Measurements from ENCODE around the gene GLB1L2.

GLB1L2 gene

DNA sequence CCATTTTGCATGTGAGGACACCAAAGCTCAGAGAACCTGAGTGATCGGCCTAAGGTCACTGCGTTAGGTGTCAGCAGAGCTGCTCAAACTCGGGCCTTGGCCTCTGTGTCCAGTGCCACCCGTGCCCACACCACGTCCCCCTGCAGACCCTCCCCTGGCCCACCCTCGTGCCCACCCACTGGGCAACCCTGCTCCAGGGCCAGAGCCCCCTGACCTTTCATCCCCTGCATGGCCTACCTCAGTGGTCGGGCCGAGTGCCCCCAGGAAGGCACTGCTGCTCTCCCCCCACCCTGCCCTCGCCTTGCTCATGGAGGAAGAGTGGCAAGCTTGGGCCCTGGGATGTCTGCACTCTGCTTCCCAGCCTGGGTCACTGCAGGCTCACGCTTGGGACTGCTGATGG, 62.5 kb downstream of the GLB1L2 start:
- no peak overlapping the region for H3K27ac Mint-ChIP-seq
- H3K36me3 Mint-ChIP-seq = no peaks in the 10 kb centered on the region
- H3K4me1 Mint-ChIP-seq = no peaks in the 10 kb centered on the region
- no peaks in the 10 kb centered on the region for H3K9me3 Mint-ChIP-seq
- H3K4me3 Mint-ChIP-seq = no peak overlapping the region
- H3K27me3 Mint-ChIP-seq = peaks cover 3% of the 10 kb centered on the region

DNA sequence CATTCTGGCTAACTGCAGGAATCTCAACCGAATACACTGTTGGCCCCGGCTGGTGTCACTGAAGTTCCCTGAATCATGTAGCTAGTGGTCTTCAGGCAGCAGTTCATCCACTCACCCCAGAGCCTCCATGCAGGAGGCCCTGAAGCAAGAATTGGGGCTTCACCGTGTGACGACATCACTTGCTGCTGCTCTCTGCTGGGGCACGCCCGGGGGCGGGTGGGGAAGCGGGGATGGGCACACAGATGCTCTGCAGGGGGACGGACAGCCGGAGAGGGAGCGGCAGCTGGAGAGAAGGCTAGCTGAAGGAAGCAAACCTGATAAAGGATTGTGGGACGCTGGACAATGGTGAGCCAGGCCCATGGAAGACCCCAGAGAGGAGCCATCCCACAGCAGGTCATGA, 63.2 kb downstream of the GLB1L2 start:
- H3K27ac Mint-ChIP-seq = no peak overlapping the region
- no peaks in the 10 kb centered on the region for H3K36me3 Mint-ChIP-seq
- peaks cover 3% of the 10 kb centered on the region for H3K27me3 Mint-ChIP-seq
- H3K9me3 Mint-ChIP-seq = no peaks in the 10 kb centered on the region
- no peaks in the 10 kb centered on the region for H3K4me1 Mint-ChIP-seq
- H3K4me3 Mint-ChIP-seq = no peak overlapping the region

DNA sequence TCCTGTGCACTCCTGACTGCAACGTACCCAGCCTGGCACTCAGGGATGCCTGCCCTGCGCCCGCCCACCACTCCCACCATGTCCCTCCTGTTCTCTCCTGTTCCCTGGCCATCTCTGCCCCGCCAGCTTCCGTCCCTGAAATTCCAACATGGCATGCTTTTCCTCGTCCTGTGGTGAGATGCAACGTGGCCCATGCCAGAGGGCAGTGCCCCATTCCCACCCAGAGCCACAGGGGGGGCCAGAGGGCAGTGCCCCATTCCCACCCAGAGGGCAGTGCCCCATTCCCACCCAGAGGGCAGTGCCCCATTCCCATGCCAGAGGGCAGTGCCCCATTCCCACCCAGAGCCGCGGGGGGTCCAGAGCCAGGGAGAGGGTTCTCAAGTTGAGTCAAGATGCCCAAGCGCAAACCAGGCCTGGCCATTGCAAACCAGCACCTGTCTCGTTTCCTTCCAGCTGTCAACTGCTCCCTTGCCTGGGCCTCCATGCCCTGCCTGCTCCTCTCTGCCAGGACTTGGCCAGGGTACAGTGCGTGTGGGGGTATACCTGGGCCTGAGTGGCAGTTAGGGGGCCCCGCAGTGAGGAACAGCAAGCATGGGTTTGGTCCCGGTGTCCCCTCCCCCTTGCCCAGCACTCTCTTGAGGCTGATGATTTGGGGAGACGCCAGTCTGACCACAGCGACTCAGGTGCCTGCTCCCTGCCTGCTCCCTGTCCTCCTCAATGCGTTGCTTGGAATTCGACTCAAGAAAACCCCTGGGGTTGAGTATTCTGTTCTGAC, 65.7 kb downstream of the GLB1L2 start:
- Mint-ChIP-seq H3K27ac (peak overlapping the region; percentile 52), H3K4me1 (no peaks in the 10 kb centered on the region), H3K9me3 (no peaks in the 10 kb centered on the region), H3K4me3 (no peak overlapping the region), H3K27me3 (peaks cover 10% of the 10 kb centered on the region), H3K36me3 (no peaks in the 10 kb centered on the region)

DNA sequence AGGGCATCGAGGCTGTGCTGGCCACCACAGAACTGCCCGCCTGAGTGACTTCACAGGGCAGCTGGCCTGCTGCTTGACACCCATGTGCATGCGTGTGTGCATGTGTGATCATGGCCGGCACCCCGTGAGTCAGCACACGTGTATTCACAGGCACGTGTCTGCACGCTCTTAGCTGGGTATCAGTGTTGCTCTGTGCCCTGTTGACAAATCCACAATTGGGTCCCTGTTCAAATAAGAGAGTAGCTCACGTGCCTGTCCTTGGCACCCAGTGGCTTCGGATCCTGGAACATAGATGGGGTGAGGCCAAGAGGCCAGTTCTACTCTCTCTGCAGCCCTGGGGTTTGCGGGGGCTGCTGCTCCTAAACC, 66.3 kb downstream of the GLB1L2 start:
- H3K4me1 Mint-ChIP-seq = no peaks in the 10 kb centered on the region
- no peak overlapping the region for H3K27ac Mint-ChIP-seq
- peaks cover 10% of the 10 kb centered on the region for H3K27me3 Mint-ChIP-seq
- H3K36me3 Mint-ChIP-seq = no peaks in the 10 kb centered on the region
- no peaks in the 10 kb centered on the region for H3K9me3 Mint-ChIP-seq
- H3K4me3 Mint-ChIP-seq = no peak overlapping the region

DNA sequence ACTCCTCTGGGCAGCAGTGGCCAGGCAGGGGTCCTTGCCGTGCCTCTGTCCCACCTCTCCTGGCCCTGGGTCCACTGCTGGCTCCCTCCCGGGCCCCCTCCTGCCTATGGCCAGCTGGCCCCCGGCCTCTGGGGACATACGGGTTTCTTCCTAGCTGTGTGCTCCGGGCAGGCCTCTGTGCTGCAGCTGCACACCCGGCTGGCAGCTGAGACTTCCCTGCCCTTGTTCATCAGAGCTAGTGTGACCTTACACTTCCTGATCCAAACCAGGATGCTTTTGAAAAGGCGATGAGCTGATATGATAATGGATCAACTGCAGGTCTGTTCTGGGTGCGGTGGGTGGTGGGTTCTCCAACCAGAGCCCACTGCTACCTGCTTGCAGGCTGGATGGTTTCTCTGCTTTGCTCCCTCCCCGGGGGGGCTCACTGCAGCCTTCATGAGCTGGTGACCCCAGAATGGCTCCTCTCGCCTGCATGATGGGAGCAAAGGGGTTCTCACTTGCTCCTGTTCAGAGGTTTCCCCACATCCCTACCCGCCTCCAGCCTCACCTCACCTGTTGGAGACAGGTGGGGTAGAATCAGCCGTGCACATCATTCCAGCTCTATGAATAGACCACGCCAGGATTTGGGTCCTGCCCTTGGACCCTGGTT, 67.0 kb downstream of the GLB1L2 start:
- no peak overlapping the region for H3K4me3 Mint-ChIP-seq
- H3K27ac Mint-ChIP-seq = no peak overlapping the region
- H3K36me3 Mint-ChIP-seq = no peaks in the 10 kb centered on the region
- H3K27me3 Mint-ChIP-seq = peaks cover 10% of the 10 kb centered on the region
- no peaks in the 10 kb centered on the region for H3K4me1 Mint-ChIP-seq
- H3K9me3 Mint-ChIP-seq = no peaks in the 10 kb centered on the region

DNA sequence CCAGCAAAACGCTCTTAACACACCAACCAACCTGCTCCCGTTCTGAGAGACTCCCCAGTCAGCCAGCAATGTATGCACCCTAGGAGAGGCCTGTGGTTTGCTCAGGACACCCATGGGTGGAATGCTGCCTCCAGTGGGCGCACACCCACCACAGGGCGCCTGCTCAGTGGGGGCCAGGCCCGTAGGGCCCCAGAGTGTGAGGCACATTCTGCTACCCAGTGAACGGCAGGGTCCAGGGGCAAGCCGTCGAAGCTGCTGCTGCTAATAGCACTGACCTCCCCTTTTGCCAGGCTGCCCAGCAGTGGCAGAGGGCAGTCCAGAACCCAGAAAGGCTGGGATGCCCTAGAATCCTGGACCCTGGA, 67.5 kb downstream of the GLB1L2 start:
- Mint-ChIP-seq H3K27ac (no peak overlapping the region), H3K4me3 (no peak overlapping the region), H3K27me3 (peaks cover 13% of the 10 kb centered on the region), H3K36me3 (no peaks in the 10 kb centered on the region), H3K4me1 (no peaks in the 10 kb centered on the region), H3K9me3 (no peaks in the 10 kb centered on the region)

DNA sequence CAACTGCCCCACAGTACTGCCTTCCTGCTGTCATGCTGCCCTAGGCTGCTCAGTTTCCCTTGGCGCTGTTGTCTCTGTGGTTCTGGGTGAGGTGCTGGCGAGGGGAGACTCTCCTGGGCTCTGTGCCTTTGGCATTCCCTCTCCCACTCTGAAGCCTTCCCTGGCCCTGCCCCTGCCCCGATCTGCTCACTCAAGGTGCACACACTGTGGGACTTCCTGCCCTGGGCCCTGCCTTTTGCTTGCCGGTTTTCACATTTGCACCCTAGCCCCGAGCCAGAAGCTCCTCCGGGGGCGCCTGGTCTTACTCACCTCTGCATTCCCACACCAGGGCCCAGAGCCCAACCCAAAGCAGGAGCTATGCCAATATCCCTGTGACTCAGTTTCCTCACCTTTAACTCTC, 68.2 kb downstream of the GLB1L2 start:
- H3K36me3 Mint-ChIP-seq = no peaks in the 10 kb centered on the region
- H3K4me1 Mint-ChIP-seq = no peaks in the 10 kb centered on the region
- H3K9me3 Mint-ChIP-seq = no peaks in the 10 kb centered on the region
- no peak overlapping the region for H3K27ac Mint-ChIP-seq
- peaks cover 15% of the 10 kb centered on the region for H3K27me3 Mint-ChIP-seq
- no peak overlapping the region for H3K4me3 Mint-ChIP-seq

DNA sequence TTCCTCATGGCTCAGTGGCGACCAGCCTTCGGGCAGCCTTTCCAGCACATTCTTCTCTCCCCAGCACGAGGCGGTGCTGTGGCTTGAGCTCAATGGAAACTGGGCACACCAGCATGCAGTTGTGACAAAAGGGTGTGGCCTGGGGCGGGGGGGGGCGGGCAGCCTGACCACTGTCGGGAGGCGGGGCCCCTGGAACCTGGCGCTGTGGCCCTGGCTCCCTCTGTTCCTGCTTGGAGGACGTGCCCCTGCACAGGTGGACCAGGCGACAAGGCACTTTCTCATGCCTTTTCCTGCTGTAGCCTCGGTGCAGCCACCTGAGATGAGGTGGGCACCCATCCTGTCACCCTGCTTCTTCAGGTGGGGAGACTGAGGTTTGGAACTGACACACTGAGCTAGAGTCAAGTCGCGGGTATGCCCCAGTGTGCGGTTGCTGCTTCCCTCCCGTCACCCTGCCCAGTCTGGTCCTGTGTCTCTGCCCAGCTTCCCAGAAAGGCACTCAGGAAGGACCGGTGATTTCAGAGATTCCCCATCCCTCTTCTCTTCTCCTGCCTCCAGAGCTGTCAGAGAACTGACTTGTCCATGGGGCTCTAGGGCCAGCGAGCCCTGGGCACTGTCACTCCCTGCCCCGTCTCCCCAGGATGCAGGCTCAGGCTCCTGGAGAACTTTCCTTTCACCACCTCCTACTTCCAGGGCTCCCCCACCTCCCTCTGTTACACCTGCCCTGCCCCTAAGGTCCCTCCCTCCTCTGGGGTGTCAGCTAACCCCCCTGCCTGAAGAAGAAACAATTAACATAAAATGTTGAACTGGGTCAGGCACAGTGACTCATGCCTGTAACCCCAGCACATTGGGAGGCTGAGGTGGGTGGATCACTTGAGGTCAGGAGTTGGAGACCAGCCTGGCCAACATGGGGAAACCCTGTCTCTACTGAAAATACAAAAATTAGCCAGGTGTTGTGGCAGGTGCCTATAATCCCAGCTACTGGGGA, 70.3 kb downstream of the GLB1L2 start:
- H3K27me3 Mint-ChIP-seq = peaks cover 18% of the 10 kb centered on the region
- no peak overlapping the region for H3K27ac Mint-ChIP-seq
- no peaks in the 10 kb centered on the region for H3K4me1 Mint-ChIP-seq
- no peaks in the 10 kb centered on the region for H3K9me3 Mint-ChIP-seq
- H3K4me3 Mint-ChIP-seq = no peak overlapping the region
- no peaks in the 10 kb centered on the region for H3K36me3 Mint-ChIP-seq

DNA sequence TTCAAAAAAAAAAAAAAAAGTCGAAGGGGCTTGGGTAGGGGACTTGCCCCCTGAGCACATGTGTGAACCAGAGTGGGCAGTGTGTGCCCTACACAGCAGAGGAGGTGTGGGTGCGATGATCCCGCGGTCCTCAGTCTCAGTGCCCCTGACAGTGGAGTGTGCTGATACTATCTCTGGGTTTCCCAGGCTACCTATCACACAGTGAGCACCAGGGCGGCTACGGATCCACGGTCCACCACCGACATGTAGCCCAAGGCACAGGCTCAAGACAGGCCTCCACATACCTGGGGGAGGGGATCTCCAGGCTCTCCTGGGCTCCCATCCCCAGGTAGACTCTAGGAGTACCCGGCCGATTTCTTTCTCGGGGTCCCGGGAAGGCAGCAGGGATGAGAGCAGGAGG, 71.1 kb downstream of the GLB1L2 start:
- Mint-ChIP-seq H3K4me3 (no peak overlapping the region), H3K4me1 (no peaks in the 10 kb centered on the region), H3K36me3 (no peaks in the 10 kb centered on the region), H3K9me3 (no peaks in the 10 kb centered on the region), H3K27me3 (peaks cover 25% of the 10 kb centered on the region), H3K27ac (no peak overlapping the region)

DNA sequence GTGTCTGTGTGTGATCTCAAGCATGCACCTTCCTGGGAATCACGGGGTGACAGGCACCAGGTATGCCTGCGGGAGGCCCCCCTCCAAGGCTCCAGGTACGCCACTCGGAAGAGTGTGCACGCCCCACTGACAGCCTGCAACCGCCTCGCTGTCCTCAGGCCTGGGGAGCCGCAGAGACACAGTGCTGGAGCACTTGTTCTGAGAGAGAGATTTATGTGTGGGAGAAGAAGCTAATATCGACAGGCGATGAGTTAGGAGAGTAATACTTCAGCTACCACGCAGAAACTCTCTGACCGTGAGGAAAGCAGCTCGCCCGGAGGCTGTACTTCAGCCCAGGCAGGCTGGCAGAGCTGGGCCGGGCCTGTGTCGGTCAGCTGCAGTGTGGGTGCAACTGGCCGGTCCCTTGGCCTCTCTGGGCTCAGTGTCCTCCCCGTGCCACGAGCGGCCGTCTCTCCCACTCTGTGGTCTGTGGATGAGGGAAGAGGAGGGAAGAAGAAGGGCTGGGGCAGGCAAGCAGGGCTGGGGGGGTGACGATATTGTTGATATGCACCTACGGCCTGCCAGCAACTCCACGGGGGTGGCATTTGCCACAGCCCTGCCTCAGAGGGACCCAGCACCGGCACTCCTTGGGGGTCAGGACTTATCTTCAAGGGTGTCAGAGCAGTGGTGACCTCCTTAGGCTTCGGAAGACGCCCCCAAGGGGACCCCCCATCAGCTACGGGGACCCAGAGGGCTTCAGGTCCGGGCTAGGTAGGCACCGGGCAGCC, 73.0 kb downstream of the GLB1L2 start:
- Mint-ChIP-seq H3K27ac (no peak overlapping the region), H3K27me3 (peaks cover 28% of the 10 kb centered on the region)

DNA sequence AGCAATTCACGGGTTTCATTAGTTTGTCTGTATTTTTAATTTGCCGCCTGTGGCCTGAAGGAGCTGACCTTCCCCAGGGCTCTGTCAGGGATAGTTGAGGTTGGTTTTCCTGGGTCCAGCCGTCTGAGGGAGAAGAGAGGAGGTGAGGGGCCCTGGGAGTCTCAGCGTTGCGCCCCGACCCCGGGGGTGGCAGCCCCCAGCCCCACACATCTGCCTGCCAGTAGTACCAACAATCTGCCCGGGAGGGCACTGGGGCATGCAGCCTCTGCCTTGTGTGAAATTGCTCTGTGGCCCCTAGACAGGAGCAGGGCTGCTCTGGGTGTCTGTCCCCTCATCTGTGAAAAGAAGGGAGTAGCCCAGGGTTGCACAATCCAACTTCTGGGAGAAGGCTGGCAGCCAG, 73.6 kb downstream of the GLB1L2 start:
- Mint-ChIP-seq H3K36me3 (no peaks in the 10 kb centered on the region), H3K4me1 (peaks cover under 1% of the 10 kb centered on the region), H3K9me3 (no peaks in the 10 kb centered on the region), H3K4me3 (no peak overlapping the region), H3K27me3 (peaks cover 35% of the 10 kb centered on the region), H3K27ac (peak overlapping the region; percentile 41)

More for the DNA sequence above, 73.0 kb downstream of the GLB1L2 start:
- Mint-ChIP-seq H3K4me1 (no peaks in the 10 kb centered on the region), H3K36me3 (no peaks in the 10 kb centered on the region), H3K4me3 (no peak overlapping the region), H3K9me3 (no peaks in the 10 kb centered on the region)

DNA sequence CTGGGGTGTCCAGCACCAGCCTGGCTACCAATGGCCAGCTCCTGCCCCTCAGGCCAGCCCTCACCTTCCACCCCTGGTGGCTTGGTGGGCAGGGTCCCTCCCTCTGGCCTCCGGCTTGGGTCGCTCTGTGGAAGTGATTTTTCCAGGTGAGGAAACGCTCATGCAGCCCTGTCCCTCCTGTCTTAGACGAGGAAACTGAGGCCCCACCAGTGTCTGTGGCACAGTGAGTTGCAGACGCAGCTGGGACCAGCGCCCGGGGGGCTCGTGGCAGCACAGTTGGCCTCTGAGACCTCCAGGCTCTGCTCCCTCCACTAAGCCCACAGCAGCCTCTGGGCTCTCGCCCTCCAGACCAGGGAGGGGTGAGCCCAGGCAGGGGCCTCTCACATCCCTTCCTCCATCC, 74.1 kb downstream of the GLB1L2 start:
- Mint-ChIP-seq H3K4me1 (peaks cover 5% of the 10 kb centered on the region), H3K4me3 (no peak overlapping the region), H3K9me3 (no peaks in the 10 kb centered on the region), H3K36me3 (no peaks in the 10 kb centered on the region), H3K27ac (no peak overlapping the region), H3K27me3 (peaks cover 35% of the 10 kb centered on the region)

DNA sequence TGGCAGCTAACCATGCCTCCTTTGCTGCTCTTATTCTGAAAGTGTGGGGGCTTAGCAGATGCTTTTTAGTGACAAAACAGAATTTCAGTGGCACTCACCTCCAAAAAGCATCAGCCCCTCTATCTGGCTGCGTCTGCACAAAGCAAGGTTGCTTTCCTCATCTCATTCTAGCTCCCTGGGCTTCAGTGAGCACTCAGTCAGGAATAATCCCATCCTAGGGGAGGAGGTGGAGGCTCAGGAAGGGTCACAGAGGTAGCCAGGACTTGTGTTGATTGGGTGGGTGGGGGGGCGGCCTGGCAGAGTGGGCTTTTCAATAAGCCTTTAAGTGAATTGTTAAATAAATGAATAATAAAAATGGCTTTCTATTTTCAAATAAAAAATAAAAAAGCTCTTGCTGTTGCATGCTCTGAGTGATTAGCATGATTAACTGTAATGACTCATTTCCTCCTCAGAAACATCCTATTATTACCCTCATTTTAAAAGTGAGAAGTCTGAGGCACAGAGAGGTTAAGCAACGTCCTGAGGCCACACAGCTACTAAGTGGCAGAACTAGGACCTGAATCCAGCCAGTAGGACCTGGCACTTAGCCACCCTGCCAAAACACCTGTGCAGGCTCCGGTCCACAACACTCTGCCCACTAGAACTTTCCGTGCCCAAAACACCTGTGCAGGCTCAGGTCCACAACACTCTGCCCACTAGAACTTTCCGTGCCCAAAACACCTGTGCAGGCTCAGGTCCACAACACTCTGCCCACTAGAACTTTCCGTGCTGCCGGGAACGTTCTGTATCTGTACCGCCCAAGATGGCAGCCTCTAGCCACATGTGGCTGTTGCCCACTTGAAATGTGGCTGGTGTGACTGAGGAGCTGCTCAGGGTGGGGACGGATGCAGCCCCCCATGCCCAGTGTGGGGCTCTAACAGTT, 74.7 kb downstream of the GLB1L2 start:
- Mint-ChIP-seq H3K27me3 (peaks cover 33% of the 10 kb centered on the region), H3K4me3 (no peak overlapping the region), H3K9me3 (no peaks in the 10 kb centered on the region)

DNA sequence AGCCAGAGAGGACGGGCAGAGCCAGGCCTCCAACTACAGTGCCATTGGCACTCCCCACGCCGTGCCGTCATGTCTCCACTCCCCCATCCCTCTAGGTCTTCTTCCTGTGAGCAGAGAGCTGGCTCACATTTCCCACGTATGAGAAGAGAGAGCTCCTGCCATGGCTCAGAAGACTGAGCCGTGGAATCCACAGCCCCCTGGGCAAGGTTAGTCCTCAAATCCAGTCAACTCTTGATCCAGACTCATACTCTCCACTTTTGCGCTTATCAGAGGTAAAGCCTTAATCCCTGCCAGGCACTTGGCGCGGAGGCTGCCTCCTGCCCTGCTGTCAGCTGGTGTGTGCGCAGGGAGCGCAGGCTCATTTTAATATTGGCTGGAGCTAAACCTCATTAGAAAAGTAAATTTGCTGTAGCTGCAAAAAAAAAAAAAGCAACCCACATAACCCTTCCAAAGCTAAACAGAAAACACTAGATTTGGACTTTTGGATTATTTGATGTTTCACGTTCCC, 75.6 kb downstream of the GLB1L2 start:
- H3K27me3 Mint-ChIP-seq = peaks cover 33% of the 10 kb centered on the region
- no peak overlapping the region for H3K4me3 Mint-ChIP-seq
- no peaks in the 10 kb centered on the region for H3K9me3 Mint-ChIP-seq
- H3K27ac Mint-ChIP-seq = no peak overlapping the region
- H3K36me3 Mint-ChIP-seq = no peaks in the 10 kb centered on the region
- H3K4me1 Mint-ChIP-seq = peaks cover 9% of the 10 kb centered on the region

More for the DNA sequence above, 74.7 kb downstream of the GLB1L2 start:
- Mint-ChIP-seq H3K27ac (no peak overlapping the region), H3K36me3 (no peaks in the 10 kb centered on the region), H3K4me1 (peaks cover 9% of the 10 kb centered on the region)
